GM04503 (cell line): ENCODE results near the gene WASL.
"Not testable (repeated sequence)": the region's sequence is repeated elsewhere in the genome, so short reads cannot be mapped to it uniquely, and the experiment has no call there.

Source experiments
- DNase-seq: peaks from one replicate; pipeline ENCODE4 v3.0.0-alpha.2; 2012; ENCODE audit warnings: low read depth

Gene WASL

DNA sequence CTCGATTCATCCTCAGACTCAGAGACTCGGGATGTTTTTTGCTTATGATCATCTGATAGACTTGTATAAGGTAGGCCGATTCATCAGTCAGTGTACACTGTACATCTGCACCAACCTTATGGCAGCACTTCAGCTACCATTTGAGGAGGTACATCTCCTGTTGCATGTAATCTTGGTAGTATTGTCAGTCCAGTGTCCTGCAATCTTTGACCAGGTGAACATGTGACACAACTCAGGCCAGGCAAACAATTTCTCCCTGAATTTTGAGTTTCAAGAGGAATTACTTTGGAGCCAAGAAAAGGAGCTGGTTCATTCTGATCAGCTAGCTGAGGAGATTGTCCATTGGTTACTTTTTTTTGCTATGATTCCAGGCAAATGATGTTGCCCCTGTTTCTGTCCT is 19.7 kb upstream of the WASL start:
- no peak for DNase-seq

DNA sequence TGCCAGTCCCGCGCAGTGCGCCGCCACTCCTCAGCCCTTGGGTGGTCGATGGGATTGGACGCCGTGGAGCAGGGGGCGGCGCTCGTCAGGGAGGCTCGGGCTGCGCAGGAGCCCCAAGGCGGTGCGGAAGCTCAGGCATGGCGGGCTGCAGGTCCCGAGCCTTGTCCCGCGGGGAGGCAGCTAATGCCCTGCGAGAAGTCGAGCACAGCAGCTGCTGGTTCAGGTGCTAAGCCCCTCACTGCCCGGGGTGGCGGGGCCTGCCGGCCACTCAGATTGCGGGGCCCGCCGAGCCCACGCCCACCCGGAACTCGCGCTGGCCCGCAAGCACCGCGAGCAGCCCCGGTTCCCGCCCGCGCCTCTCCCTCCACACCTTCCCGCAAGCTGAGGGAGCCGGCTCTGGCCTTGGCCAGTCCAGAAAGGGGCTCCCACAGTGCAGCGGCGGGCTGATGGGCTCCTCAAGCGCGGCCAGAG is 14.4 kb upstream of the WASL start:
- no peak for DNase-seq

DNA sequence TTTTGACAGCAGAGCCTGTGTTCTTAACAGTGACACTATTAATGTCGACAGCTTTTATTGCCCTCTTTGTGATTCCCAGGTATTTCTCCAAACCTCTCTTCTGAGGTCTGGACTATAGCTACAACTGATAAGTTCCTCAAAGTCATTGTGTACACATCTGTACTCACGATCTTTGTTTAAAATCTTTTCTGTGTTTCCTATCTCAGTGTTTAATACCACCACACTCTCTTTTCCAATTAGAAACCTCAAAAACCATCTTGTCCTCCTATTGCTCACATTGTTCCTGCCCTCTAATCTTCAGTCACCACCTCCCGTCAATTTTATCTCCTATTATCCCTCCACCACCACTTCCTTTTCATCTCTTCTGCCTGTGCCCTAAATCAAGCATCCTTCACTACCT is 12.9 kb upstream of the WASL start:
- DNase-seq, result no peak

DNA sequence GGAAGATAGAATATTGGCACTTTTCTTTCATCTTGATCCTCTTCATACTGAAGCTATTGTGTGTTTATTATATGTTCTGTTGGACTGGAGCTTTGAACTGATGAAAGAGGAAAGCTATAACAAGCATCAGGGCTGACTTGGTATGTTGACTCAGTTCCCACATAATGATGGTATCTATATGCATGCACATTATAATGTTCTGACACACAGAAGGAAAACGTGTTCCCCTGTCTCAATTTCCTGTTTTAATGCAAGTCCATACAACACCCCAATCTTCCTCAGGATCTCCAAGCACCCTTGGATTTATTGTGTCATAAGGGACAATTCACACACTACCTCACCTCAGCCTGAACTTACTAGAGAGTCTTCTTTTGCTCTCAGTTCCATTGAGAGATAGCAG is 8.3 kb upstream of the WASL start:
- no peak for DNase-seq

DNA sequence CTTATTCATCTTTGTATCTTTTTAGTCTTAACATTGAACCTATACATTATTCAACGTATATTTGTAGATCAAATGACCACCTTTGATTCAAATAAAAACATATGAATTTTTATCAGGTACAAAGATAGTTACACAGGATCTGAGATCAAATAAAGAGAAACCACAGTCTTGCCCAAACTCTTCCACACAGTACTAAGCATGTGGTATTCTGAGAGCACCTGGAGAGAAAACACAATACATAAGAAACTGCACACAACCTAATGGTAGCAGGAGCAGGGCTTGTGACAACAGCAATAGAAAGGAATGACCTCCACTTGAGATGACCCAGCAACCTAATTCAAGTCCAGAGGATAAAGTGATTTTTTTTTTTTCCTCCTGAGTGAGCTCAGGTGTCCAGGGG is 6.5 kb upstream of the WASL start:
- DNase-seq, result no peak

DNA sequence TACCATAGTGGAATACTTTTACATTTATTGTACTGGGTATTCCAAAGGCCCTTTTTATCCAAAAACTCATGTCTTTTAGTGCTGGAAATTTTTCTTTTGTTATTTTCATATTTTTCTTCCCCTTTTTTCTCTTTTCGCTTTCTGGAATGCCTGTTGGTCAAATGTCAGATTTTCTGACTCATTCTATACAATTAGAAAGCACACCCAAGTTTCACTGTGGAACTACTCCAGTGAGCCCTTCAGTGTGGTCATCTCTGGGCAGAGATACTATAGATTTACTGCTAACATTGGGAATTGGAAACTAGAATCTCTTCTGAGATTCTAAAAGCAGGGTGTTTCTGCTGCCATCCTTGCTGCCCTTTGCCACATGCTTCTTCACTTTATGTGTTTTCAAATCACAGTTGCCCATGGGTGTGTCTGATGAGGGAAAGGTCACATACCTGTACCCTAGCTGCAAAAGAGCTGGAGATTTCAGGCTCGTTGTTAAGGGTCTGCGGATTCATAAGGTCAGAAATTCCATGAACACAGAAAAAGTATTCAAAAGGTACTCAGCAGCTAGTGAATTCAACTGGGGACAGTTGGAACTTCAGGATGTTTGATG is 5.6 kb upstream of the WASL start:
- DNase-seq, result no peak

DNA sequence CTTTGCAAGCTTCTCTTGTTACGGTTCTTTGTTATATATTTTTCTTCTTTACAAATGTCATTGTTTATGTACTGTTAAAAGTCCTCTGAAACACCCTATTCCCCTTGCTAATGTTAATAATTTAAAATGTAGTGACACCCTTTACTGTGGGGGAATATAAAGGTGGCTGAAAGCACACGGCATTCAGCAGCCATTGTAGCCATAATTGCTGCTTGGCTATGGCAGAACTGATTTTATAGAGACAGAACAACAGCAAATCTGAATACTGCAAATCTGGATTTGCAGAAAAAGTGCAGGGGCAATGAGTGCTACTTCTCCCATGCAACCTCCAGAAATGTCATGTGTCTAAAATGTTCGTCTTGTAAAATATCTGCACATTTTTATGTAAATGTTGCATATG is 3.7 kb upstream of the WASL start:
- no peak for DNase-seq

DNA sequence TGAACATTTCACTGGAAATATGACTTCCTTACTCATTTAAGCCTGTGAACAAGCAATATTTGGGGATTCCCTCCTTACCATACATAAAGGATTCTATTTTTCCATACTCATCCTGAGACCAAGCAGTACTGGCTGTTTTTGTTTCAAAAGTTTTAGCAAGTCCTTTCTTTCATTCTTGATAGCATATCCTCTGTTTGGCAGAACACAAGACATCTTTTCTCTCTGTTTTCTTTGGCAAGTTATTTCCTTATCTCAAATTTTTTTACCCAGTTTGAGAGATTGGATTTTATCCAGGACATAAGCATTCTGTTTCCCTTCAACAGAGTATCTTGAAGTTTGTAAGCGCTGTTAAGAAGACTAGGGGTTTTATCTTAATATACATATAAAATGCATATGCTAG is 3.0 kb upstream of the WASL start:
- no peak for DNase-seq

DNA sequence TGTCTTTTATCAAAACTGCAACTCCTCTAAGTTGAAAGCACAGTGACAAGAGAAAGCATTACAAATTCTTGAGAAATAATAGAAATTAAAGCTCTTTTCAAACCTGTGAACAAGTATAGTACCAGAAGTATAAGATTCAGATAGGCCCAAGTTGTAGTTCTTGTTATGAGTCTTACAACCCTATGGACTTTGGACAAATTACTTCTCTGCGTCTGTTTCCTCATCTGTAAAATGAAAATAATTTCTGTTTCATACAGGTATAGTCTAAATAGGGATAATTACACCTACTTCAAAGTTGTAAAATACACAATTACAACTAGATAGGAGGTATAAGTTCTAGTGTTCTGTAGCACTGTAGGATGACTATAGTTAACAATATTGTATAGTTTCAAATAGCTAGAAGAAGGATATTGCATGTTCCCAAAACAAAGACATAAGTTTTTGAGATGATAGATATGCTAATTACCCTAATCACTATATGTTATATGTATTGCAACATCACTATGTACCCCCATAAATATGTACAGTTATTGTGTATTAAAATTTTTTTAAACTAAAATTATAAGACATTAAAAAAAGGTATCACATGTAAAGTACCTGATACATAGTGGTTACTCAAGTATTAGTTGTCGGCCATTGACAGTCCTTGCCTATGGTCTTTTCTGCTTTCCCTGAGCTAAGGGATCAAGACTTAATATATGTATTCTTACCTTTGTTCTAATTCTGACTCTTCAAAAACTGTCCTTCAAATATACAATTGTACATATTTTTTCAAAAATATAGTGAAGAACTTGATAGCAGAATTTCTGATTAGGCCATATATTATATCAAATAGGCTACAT is 1.8 kb upstream of the WASL start:
- DNase-seq, result no peak

DNA sequence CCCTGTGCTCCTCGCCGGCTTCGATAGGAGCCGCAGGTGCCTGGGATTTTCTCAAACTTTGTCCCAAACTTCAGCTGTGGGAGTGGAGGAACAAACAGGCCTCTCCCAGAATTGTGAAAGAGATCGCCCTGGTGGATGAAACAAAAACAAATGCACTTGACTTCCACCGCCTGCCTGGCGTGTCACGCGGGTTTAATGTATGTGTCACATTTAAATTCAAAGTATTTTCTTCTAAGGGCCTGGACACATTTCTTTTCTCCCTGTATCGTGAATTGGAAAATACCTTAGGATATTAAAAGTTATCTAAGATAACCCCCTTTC is 694 bp upstream of the WASL start:
- peak; percentile 25 for DNase-seq

DNA sequence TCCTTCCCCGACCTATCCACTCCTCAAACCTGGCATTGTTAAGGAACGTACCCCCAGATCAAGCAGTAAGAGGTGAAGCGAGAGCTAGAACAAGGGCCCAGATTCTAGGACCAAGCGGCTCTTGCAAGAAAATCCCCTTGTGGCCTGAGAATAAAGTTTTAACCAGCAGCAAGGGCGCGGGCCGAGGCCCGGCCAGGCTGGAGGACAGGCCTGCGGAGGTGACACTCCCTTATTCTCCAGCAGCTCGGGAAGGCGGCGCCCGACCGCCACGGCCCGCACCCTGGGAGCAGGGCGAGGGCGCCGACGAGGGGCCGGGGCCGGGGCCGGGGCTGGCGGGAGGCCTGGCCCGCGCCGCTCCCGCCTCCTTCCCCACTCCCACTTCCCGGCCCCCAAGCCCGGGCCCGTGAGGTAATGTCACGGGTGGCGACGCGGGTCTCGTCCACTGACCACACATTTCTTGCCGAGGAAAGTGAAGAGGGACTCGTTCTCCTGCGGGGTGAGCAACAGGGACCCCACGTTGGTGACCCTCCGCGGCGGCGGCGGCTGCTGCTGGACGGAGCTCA is 551 bp downstream of the WASL start:
- DNase-seq, result no peak

DNA sequence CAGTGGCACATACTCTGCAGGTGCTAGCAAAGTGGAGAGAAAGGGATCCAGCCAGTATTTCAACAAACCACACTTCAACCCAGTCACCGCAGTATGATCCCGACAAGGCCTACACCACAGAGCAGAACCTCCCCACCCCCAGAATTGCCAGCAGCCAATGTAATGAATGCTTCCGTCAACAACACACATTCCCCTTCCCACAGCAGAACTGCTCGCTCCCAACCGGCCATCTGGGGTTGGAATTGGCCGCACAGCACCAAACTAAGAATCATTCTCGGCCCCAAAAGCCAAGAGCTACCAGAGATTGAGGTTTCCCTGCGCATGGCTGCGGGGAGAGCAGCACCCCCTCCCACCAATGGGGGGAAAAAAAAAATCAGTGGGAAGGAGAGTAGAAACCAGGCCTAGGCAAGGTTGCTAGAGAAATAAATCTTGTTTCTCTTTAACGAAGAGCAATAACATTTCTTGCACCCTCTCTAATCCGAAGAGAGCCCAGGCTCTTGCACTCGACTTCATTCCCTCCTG is 1.1 kb downstream of the WASL start:
- DNase-seq, result peak; percentile 29

DNA sequence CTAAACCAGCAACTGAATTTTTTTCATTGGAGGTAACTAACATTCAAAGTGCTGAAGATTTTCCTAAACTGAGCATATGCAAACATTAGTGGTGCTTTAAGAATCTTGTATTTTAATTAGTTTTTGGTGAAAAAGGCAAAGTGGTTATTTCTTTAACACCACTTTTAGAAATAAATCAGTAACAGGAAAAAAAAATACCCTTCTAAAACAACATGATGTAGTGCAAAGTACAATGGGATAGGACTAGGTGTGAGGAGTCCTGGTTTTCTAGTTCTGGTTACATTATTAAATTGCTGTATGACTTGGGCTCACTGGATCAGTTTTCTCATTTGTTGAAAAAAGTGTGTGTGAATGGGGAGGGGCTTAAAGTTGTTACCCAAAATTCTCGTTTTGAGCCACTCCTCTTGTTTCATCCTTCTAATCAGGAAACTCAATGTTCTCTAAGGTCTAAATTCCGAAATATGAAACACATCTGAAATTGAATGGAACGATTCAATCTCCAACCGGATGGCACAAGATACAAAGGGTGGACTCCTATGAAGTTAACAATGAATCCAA is 1.8 kb downstream of the WASL start:
- DNase-seq, result no peak

DNA sequence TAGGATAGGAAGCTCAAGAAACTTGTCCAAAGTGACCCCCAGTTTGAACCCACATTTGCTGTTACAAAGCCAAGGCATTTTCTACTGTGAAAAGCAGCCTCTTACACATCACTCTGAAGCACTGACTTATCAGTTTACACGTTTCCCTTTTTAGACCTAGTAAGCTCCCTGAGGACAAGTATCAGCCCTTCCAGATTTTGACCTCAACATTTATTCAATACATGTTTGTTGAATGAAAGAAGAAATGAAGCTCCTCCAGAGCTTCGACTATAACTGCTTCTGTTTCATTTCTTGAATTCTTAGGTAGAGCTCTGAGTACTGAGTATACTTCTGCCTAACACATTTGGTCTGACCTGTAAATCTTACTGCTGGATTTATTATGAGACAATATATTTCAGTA is 2.7 kb downstream of the WASL start:
- no peak for DNase-seq

DNA sequence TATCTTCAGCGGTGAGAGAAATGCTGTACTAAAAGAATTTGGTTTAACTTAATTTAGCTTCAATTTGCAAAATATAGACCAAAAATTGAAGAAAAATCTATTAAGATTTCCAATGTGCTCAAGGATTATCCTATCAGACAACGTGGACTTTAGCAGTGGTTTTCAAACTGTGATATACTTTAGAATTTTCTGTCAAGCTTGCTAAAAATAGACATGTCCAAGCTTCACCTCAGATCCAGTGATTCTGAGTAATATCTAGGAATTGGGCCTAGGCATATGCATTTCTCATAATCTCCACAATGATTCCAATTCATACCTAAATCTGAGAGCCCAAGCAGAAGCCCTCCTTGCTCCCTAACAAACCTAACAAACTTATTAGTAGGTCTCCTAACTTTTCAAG is 3.4 kb downstream of the WASL start:
- no peak for DNase-seq

DNA sequence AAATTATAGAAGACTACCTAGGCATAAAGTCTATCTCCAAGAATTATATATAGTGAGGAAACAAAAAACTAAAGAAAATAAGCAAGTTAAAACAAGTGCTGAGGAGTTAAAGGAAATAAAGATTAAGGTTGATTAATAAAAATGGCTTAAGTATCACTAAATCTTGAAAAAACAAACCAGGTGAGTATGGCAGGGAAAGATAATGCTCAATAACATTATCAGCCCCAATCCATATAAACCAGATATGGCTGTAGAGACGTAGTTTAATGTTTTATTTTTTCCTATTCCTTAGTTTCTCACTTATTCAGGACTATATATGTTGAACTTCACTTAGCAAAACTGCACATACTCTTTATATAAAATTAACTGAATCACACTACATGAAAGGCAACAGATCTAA is 4.4 kb downstream of the WASL start:
- DNase-seq, result no peak

DNA sequence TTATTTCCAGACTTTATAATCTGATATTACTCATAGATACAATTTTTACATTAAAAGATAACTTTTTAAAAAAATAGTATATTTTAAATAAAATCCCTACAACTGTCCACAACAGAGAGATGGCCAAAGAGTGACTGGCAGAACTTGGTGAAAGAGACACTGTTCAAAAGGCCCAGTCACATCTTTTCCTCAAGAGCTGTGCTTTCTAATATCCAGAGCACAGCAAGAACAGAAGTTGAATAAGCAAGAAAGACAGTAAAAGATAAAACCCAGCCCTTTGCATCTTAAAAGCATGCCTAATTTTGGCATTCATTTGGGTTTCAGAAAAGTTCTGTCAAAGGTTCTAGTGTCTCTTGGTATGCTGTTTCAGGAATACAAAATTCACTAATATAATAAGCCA is 6.9 kb downstream of the WASL start:
- DNase-seq, result no peak

DNA sequence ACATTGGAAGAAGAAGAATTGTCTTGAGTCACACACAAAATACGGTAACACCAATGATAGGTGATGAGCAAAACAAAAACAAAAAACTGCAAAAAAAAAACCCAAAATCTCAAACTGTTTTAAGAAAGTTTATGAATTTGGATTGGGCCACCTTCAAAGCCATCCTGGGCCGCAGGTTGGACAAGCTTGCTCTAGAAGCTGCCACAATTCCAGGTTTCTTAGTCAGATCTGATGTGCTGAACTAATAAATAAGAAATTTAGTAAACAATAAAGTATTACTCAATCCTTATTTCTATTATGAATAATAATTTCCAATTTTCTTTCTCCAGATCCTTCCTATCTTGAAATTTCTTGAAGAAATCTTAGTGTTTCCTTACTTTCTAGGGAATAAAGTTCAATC is 10.0 kb downstream of the WASL start:
- DNase-seq, result no peak

DNA sequence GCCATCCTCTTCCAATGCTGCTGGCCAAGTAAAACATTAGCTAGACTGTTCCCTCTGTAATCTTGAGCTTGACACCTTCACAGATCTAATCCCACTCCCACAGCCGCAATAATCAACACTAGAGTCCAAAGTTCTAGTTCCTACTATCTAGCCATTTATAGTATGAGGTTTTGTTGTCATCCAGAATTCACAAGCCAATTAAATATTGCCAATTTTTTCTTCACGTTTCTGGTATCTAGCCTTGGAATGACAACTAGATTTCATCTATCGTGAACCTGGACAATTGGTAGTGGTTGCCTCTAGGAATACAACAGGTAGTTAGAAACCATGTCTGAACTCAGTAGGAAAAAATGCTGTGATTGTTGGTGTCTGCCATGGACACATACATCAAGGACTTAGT is 10.4 kb downstream of the WASL start:
- no peak for DNase-seq

DNA sequence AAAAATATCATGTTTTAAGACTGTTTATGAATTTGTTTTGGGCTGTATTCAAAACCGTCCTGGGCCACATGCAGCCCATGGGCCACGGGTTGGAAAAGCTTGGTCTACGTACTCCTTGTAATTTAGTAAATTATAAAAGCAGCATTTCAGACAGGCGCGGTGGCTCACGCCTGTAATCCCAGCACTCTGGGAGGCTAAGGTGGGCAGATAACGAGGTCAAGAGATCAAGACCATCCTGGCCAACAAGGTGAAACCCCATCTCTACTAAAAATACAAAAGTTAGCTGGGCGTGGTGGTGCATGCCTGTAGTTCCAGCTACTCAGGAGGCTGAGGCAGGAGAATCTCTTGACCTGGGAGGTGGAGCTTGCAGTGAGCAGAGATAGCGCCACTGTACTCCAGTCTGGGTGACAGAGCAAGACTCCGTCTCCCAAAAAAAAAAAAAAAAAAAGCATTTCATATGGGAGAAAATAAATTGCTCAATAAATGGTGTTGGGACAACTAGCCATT is 11.6 kb downstream of the WASL start:
- not testable (repeated sequence) for DNase-seq

DNA sequence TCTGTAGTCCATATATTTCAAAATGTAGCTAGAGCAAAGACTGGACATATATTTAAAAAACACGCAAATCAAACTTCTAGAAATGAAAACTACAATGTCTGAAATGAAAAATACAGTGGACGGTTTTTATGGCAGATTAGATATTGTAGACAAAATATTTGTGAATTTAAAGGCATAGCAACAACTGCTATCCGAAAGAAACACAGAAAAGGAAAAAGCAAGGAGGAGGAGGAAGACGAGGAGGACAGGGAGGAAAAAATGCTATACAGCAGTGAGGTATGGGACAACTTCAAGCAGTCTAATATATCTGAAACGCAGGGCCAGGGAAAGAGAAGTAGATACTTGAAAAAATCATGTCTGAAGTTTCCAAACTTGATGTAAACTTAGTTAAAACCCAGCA is 13.3 kb downstream of the WASL start:
- DNase-seq, result no peak

DNA sequence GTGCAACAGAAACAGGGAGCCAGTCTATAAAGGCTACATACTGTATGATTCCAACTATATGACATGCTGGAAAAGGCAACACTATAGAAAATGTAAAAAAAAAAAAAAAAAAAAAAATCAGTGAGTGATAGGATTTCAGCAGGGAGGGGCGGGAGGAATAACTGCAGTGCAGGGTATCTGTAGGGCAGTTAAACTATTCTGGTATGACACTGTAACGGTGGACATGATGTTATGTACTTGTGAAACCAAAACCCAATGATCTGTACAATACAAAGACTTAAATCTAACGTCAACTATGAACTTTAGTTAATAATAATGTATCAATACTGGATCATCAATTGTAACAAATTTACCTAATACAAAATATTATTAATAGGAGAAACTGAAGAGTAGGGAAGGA is 14.3 kb downstream of the WASL start:
- no peak for DNase-seq
